Measurements from ENCODE around the gene CHRNA5.

The CHRNA5 gene

GRCh38 chr15:78620021-78620526 lies 54.8 kb downstream of the CHRNA5 start:
- DNase-seq (ENCODE audit: low read depth in 2 of 2) = no peak

DNA sequence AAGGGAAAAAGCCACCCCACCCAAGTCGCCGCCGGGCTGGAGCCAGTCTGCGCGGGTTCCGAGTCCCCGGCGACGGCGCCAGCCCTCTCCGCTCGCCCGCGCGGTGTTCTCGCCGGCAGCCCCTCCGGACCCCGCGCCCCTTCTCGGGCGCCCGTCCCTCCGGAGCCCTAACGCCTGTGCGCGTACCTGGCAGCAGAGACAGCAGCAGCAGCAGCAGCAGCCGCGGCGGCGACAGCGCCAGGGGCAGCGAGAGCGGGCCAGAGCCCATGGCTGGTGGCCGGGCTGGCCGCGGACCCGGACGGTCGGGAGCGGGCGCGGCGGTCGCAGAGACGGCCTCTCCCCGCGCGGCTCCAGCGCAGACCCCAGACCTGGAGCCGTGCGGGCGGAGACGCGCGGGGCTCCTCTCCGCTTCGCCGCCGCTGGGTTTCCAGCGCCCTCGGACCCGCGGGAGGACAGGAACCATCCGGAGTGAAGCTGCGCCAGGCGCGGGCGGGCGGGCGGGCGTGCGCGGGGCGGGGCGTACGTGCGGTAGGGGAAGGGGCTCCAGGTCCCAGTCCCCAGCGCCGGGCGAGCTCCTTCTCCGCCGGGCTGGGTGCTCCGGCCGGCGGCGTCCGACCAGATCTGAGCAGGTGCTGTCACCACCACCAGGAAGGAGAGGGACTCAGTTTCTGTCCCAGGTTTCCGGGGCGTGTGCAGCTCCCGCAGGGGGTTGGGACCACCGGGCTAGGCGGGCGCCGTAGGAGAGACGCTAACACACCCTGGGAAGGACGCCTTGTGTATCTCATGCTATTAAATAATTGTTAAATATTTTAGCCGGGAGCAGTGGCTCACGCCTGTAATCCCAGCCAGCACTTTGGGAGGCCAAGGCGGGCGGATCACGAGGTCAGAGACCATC lies 55.5 kb downstream of the CHRNA5 start, which contains the start of gene CHRNA3:
Gene CHRNA3 (minus strand): TSS at position 470 of the 895 bp plus-strand sequence. CDS start 202 bp downstream, at position 268.
- no peak for DNase-seq (ENCODE audit: low read depth in 2 of 2)

GRCh38 chr15:78621810-78622402 lies 56.6 kb downstream of the CHRNA5 start:
- DNase-seq (ENCODE audit: low read depth in 2 of 2) = no peak

GRCh38 chr15:78623786-78624497 lies 58.6 kb downstream of the CHRNA5 start:
- no peak for DNase-seq (ENCODE audit: low read depth in 2 of 2)

- DNase-seq (ENCODE audit: low read depth in 2 of 2) = no peak
Observed at GRCh38 chr15:78624651-78625590, 59.6 kb downstream of the CHRNA5 start.

DNA sequence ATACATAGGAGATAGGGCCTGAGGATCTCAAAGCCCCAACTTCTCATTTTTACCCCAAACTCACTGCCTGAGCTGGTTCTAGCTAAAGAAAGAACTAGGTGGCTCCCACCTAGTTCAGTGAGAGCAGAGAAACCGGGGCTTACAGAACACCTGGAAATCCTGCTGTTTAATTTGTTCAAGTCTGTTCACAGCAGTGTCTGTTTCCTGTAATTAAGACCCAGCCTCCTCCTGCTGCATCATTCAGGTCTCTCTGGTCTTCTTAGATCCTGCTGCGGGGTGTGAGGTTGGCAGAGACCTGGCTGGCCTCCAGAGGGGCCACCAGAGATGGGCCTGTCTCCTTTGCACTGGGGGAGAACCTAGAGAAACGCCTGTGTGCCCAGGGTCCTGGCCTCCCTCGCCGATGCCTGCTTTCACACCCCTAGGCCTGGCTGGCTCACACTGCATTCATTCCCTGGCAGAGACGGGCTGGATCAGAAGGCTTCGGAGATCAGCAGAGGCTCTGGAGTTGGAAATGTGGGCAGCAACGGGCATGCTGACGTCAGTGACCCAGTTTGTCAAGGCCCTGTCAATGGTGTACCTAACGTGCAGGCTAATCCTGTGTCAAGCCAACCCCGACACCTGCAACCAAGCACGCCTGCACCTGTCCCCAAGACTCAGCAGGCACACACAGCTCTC lies 60.4 kb downstream of the CHRNA5 start:
- DNase-seq (ENCODE audit: low read depth in 2 of 2) = no peak

DNA sequence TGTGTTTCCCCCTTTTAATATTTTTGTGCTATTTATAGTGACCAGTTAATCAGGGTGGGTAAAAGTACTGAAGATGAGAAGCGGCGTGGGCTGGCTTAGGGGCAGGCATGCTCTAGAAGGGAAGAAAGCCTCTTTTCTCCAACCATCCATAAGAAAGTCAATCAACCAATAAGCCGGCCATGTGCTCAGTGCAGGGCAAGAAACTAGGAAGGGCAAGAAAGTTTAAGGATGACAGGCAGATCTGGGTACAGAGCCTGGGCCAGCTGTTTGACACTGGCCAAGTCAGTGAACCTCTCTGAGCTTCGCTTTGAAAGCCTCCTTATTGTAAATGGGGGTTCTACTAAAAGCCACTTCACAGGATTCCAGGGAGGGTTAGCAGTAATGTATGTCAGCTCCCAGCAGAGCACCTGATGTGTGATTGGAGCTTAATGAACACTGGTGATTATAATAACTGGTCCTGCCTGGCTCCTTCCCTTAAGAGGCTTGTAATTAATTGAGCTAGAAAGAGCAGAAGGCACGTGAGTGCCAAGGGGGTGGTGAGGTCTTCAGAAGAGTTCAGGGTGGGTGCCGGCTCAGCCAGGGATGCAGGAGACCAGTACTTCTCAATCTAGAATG lies 61.2 kb downstream of the CHRNA5 start:
- no peak for DNase-seq (ENCODE audit: low read depth in 2 of 2)

DNA sequence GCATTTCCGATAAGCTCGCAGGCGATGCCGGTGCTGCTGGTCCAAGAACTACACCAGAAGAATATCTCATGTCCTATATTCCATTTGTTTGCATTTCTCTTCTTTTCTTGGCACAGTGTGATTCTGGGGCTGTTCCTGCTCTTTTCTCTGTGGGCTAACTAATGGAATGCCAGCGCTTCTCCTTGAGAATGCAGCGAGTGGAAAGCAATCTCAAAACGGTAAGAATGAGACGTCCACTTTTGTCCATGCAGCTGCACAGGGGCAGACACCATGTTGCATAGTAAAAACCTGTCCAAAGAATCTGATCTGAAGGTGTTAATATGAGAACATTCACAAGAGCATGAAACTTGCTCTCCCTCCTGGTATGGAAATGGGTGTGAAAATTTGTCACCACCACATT lies 62.0 kb downstream of the CHRNA5 start:
- no peak for DNase-seq (ENCODE audit: low read depth in 2 of 2)

DNA sequence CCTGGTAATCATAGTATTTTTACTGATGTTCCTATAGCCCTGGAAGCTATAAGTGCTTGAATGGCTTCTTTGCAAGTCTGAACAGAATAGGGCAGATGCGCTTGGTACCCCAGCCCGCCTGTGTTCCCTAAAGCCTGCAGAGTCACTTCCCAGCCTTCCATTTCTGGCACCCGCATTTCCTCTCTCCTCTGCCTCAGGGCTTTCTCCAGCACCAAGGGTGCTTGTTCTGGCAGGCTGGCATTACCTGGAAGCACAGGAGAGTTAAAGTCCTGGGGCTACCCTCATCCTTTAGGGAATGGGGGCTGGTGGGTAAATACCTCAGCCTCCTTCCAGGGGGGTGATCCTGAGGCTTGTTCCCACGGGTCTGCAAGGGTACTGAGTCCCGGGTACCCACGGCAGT lies 62.9 kb downstream of the CHRNA5 start:
- no peak for DNase-seq (ENCODE audit: low read depth in 2 of 2)

- no peak for DNase-seq (ENCODE audit: low read depth in 2 of 2)
Observed at GRCh38 chr15:78629031-78629715, 63.9 kb downstream of the CHRNA5 start.

DNA sequence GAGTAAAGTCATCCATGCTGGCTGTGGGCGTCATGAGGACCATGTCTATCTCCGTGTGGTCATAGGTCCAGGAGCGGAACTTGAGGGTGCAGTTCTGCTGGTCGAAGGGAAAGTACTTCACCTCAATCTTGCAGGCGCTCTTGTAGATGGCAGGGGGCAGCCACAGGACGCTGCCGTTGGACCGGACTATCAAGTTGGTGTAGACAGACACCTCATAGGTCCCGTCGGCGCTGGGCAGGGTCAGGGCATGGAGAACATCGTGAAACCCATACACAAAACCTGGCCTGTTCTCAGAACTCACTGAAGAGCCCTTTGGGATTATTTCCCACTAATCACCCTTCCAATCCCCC lies 64.4 kb downstream of the CHRNA5 start:
- no peak for DNase-seq (ENCODE audit: low read depth in 2 of 2)

DNA sequence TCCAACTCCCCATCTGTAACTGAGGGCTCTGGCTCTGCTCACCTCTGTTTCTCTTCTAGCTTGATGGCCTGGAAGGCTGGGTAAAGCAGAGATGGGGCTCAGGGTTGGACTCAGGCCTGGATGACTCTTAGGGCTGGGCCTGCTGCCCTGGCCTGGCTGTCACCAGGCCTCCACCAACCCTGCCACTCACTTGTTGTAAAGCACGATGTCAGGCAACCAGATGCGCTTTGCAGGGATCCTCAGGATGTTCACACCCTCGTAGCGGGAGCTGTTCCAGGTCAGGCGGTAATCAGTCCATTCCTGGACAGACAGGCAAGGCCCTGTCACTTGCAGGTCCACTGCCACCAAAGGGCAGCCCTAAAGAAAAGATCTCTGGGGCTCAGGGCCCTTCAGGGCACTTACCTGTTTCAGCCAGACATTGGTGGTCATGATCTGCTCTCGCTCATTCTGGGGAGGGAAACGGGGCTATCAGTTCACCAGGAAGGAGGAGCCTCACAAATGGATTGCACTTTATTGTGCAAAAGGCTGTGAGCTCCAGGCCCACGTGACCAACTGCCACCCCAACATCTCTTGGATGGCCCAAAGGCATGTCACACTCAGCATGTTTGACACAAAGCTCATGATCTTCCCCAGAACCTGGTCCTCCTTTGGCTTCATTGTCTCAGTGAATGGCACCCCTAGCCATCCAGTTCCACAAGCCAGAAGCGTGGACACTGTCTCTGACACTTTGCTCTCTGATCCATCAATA lies 65.7 kb downstream of the CHRNA5 start:
- no peak for DNase-seq (ENCODE audit: low read depth in 2 of 2)

GRCh38 chr15:78633348-78633747 lies 68.0 kb downstream of the CHRNA5 start:
- no peak for DNase-seq (ENCODE audit: low read depth in 2 of 2)

- no peak for DNase-seq (ENCODE audit: low read depth in 2 of 2)
Observed at GRCh38 chr15:78634210-78635145, 69.2 kb downstream of the CHRNA5 start.

GRCh38 chr15:78635346-78635745 lies 70.0 kb downstream of the CHRNA5 start:
- DNase-seq (ENCODE audit: low read depth in 2 of 2) = no peak

DNA sequence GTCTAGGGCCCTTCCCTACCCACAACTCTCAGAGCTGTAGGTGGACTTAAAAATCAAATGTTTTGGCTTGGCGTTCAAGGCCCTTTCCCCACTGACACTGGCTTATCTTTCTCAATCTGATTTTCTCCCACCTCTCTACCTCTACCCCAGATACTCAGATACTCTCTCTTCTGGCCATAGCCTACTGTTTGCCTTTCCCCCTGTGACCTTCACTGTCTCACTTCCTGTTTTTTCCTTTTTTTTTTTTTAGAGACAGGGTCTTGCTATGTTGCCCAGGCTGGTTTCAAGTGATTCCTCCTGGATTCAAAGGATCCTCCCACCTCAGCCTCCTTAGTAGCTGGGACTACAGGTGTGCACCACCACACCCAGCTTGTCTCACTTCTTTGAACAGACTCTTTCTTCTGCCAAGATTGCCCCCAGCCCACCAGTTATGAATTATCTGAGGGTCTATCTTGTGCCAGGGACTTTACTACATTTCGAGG lies 71.1 kb downstream of the CHRNA5 start:
- DNase-seq (ENCODE audit: low read depth in 2 of 2) = no peak

GRCh38 chr15:78637776-78638435 lies 72.6 kb downstream of the CHRNA5 start:
- DNase-seq (ENCODE audit: low read depth in 2 of 2) = no peak
